ENCODE data around the gene MRM2. TPM values are rescaled to one million over a fixed set of nuclear protein-coding genes. Genes with fewer than 3 reads are reported as not detected.

Gene MRM2
- total RNA-seq, 1 experiment from 2014 or later = 32.2 TPM

DNA sequence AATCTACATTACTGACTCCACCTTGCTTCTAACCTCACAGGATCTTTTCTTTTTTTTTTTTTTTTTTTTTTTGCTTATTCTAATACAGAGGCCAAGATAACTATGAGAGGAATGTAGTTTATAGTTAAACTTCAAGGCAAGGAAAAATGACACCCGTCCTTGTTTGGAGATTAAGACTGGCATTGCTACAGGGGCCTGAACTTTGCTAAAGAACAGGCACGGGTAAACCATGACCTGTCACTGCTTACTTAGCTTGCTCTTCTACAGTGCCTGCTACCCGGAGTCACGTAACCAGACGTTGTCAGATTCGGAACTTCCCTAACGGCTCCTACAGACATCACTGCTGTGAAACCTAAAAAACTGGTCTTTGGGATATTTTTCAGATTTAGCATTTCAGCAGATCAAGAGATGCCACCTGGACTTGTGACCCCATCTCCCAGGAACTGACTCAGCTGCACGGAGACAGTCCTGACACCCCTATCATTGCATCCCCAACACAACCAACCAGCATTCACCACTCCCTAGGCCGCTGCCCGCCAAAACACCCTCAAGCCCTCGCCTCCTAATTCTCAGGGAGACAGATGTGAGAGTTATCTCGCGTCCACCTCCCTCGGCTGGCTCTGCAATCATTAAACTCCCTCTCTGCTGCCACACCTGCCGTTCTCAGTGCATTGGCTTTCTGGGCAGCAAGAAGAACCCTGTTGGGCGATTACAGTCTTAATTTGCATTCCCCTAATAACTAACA, 36.8 kb downstream of the MRM2 start:
- Histone ChIP-seq H3K27me3 (no peaks in the 10 kb centered on the region), H3K36me3 (peaks cover 6% of the 10 kb centered on the region), H3K9me3 (no peaks in the 10 kb centered on the region), H3K4me3 (no peak overlapping the region)
- no peak for DNase-seq

DNA sequence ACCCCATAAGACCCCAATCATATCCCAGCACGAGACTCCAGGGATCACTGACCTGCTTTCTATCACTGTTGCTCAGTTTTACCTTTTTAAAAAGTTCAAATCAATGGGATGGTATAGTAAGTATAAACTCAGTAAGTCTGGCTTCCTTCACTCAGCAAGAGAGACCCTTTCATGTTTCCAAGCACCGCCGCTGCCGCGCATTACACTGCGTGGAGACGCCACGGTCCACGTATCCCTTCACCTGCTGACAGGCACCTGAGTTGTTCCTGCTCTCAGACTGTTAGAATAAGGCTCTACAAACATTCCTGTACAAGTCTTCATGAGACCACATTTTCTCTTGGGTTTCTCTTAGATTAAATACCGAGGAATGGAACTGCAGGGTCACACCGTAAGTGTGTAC, 37.6 kb downstream of the MRM2 start:
- Histone ChIP-seq H3K36me3 (peaks cover 3% of the 10 kb centered on the region), H3K9me3 (no peaks in the 10 kb centered on the region)
- no peak for DNase-seq

GRCh38 chr7:2203766-2204300, 38.2 kb downstream of the MRM2 start:
- no peak for DNase-seq
- H3K9me3 ChIP-seq = no peaks in the 10 kb centered on the region
- peaks cover 8% of the 10 kb centered on the region for H3K36me3 ChIP-seq
- no peak overlapping the region for H3K4me3 ChIP-seq
- no peaks in the 10 kb centered on the region for H3K27me3 ChIP-seq

More for the DNA sequence above, 37.6 kb downstream of the MRM2 start:
- Histone ChIP-seq H3K4me3 (no peak overlapping the region), H3K27me3 (no peaks in the 10 kb centered on the region)

- Histone ChIP-seq H3K27me3 (no peaks in the 10 kb centered on the region), H3K36me3 (peaks cover 8% of the 10 kb centered on the region), H3K4me3 (no peak overlapping the region), H3K9me3 (no peaks in the 10 kb centered on the region)
- no peak for DNase-seq
Observed at GRCh38 chr7:2202901-2203765, 38.9 kb downstream of the MRM2 start.

DNA sequence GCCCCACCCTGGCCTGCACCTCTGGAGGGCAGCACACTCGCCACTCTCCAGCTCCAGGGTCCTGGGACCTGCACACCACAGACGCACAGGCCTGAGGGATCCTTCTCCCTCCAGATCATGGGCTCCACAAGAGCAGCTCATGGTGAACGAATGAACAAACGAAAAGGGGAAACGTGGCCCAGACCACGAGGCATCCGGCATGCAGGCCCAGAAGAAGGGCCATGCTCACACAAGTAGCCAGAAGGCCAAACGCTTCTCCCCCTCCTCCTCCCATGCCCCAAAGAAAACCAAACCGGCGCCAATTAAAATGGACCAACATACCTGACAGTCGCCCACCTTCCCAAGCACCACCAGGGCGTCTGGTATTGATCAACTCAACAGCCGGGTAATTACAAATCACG, 39.6 kb downstream of the MRM2 start:
- Histone ChIP-seq H3K27me3 (no peaks in the 10 kb centered on the region), H3K36me3 (peaks cover 8% of the 10 kb centered on the region), H3K9me3 (no peaks in the 10 kb centered on the region), H3K4me3 (no peak overlapping the region)
- DNase-seq = no peak

- DNase-seq = no peak
- no peaks in the 10 kb centered on the region for H3K27me3 ChIP-seq
- H3K9me3 ChIP-seq = no peaks in the 10 kb centered on the region
- peaks cover 11% of the 10 kb centered on the region for H3K36me3 ChIP-seq
- no peak overlapping the region for H3K4me3 ChIP-seq
Observed at GRCh38 chr7:2201686-2202360, 40.2 kb downstream of the MRM2 start.

DNA sequence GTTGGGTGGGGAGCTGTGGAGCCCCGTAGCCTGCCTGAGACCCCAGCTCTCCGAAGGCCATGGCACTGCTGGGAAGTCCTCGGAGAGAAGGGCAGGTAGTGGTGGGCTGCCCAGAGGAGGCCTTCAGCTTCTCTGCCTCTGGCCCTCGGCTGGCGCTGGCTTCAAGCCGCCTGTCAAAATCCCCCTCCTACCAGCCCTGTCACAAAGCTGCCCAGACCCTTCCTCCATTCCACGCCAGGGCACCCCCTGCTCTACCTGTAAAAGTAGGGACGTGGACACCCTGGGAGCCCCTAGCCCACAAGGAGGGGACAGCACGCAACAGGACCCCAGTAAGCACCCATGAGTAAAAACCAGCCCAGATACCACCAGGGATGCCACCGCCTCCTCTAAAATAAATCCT, 40.9 kb downstream of the MRM2 start:
- H3K36me3 ChIP-seq = peaks cover 15% of the 10 kb centered on the region
- no peak overlapping the region for H3K4me3 ChIP-seq
- H3K9me3 ChIP-seq = no peaks in the 10 kb centered on the region
- DNase-seq = no peak
- no peaks in the 10 kb centered on the region for H3K27me3 ChIP-seq

- H3K4me3 ChIP-seq = no peak overlapping the region
- no peaks in the 10 kb centered on the region for H3K27me3 ChIP-seq
- peaks cover 19% of the 10 kb centered on the region for H3K36me3 ChIP-seq
- no peaks in the 10 kb centered on the region for H3K9me3 ChIP-seq
- DNase-seq = no peak
Observed at GRCh38 chr7:2200584-2200980, 41.4 kb downstream of the MRM2 start.

DNA sequence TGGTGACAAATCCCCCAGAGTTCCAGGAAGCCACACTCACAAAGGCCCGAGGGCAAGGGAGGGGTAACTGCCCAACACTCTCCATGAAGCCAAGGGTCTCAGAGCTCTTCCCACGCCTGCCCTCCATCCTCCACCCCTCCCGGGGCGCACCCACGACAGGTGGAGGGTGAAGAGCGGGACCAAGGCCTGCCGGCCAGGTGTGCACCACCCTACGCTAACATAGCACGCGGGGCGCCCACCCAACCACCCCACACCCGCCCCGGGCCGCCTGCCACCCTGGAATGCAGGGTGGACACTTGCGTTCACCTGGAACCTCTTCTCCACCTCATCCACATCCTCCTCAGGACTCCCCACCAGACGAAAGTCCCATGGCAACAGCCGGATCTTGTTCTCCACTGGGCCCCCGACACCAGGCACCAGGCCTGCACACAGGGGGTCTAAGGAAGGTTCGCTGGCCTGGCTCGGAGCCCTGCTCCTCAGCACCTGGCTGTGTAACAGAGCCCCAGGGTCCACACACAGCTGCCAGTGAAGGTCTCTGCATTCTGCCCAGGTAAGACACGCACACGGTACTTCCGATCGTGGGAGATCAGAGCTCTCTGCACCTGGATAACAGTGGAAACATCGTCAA, 41.9 kb downstream of the MRM2 start:
- no peak overlapping the region for H3K4me3 ChIP-seq
- peaks cover 24% of the 10 kb centered on the region for H3K36me3 ChIP-seq
- DNase-seq = no peak
- peaks cover 2% of the 10 kb centered on the region for H3K9me3 ChIP-seq
- H3K27me3 ChIP-seq = no peaks in the 10 kb centered on the region

- Histone ChIP-seq H3K27me3 (no peaks in the 10 kb centered on the region), H3K9me3 (peaks cover 3% of the 10 kb centered on the region), H3K36me3 (peaks cover 25% of the 10 kb centered on the region), H3K4me3 (no peak overlapping the region)
- no peak for DNase-seq
Observed at GRCh38 chr7:2199528-2199927, 42.5 kb downstream of the MRM2 start.

DNA sequence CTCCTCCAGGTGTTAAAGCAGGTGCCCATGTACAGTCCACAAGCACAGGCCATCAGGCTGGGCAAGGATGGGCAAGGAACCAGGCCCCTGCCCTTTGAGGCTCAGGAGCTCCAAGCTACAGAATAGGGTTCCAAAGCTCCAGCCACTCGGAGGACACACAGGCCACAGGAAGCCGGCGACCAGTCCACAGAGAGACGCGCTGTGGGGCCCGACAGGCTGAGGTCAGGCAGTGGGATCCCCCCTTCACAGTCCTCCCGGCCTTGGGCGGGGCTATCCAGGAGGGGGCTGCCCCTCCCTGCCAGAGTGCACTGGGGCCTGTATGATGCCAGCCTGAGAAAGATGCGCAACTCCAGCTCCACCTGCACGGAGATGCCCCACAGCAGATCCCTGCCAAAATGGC, 43.2 kb downstream of the MRM2 start:
- DNase-seq = no peak
- no peaks in the 10 kb centered on the region for H3K27me3 ChIP-seq
- no peak overlapping the region for H3K4me3 ChIP-seq
- peaks cover 25% of the 10 kb centered on the region for H3K36me3 ChIP-seq
- H3K9me3 ChIP-seq = peaks cover 3% of the 10 kb centered on the region

DNA sequence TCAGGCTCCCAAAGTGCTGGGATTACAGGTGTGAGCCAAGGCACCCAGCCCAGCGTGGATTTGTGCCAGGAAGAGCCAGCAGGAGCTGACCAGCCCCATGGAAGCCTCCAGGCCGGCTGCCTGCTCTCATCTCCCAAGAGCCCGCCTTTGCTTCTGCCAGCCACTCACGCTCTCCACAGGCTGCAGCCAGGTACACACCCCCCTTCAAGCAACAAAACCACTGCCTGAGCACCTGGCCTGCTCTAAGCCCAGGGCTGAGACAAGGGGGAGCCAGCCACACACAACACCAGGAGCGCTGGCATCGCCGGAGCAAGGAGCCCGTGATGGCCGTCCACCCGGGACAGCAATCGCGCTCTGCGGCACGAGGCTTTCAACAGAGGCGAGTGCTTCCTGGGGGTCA, 43.8 kb downstream of the MRM2 start:
- DNase-seq = no peak
- Histone ChIP-seq H3K36me3 (peaks cover 25% of the 10 kb centered on the region), H3K4me3 (no peak overlapping the region), H3K9me3 (peaks cover 3% of the 10 kb centered on the region), H3K27me3 (no peaks in the 10 kb centered on the region)

DNA sequence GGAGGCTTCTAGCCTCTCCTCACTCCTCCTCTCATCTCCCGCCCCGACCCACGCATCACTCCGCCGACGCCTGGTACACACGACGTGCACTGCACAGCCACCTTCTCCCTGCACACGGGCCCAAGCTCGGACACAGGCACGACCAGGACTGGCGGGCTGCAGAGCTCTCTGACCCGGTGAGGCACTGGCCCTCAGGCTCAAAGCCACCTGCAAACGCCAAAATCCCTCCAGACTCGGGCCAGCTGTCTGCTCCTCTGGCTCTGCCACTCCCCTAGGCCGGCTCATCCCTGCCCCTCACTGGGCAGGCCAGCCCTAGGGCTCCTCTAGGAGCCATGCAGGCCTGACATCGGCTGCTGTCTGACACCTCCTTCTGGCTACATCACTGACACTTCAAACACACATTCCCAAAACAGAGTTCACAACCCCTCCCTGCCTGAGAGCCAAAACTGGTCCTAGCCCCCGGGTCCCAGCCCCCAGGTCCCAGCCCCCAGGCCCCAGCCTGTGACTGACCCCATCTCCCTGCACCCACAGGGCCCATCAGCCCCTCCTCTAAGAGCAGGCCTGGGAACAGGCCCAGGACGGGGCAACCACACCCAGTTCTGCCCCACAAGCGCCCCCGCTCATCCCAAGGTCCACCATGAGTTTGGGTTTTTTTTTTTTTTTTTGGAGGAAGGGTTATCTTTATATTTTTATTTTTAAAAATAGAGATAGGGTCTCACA, 44.4 kb downstream of the MRM2 start:
- Histone ChIP-seq H3K27me3 (no peaks in the 10 kb centered on the region), H3K4me3 (no peak overlapping the region), H3K9me3 (peaks cover 3% of the 10 kb centered on the region), H3K36me3 (peaks cover 25% of the 10 kb centered on the region)
- DNase-seq = no peak

GRCh38 chr7:2196381-2197378, 45.3 kb downstream of the MRM2 start:
- Histone ChIP-seq H3K4me3 (no peak overlapping the region), H3K27me3 (no peaks in the 10 kb centered on the region), H3K36me3 (peaks cover 25% of the 10 kb centered on the region), H3K9me3 (peaks cover 3% of the 10 kb centered on the region)
- DNase-seq = no peak

All from MG63 (cell line).